HG03571 (cell line): ENCODE results near the gene COQ10A.
A peak's percentile ranks its signal among the peaks of the same experiment; 100 is the strongest.
"Not testable (repeated sequence)": the region's sequence is repeated elsewhere in the genome, so short reads cannot be mapped to it uniquely, and the experiment has no call there.

ENCODE experiments used
- ATAC-seq: cut with Tn5 transposase; IDR thresholded peaks from one replicate; pipeline ENCODE4 v1.9.1; 2021; ENCODE audit not compliant: unreplicated experiment

The COQ10A gene

DNA sequence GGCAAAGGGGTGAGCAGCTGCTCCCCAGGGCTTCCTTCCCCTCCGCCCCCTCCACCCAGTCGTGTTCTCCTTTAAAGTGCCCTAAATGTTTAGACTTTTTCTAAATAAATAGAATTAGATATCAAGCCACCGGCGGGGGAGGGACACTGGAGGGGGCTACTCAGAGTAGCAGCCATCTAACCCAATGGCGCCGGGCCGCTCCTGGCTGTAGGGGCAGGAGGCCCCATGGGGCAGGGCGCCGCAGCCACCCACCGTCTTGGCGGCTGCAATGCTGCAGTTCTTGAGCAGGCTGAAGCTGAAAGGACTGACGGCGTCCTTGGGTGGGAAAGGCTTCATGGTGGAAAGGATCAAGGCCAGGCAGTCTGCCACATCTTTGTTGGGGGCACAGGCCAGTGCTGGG lies 23.8 kb upstream of the COQ10A start:
- ATAC-seq: no peak

- ATAC-seq: no peak
These were observed 23.0 kb upstream of the COQ10A start for GRCh38 chr12:56243731-56244181.

- no peak for ATAC-seq
These were observed 22.2 kb upstream of the COQ10A start for GRCh38 chr12:56244494-56244893.

DNA sequence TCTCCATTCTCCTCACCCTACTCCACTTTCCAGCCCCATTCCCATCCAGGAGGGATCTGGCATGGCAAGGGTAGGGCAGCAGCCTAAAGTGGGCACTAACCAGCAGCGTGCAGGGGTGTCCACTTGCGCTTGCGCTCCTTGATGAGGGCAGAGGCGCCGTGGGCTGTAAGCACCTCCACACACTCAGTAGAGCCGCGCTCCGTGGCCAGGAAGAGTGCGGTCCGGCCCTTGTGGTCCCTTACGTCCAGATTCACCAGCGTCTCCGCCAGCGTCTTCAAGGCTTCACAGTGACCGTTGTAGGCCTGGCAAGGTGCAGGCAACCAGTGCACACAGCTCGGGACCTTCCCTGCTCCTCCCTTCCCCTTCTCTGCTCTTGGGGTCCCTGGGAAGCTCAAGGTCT lies 18.8 kb upstream of the COQ10A start:
- ATAC-seq: no peak

DNA sequence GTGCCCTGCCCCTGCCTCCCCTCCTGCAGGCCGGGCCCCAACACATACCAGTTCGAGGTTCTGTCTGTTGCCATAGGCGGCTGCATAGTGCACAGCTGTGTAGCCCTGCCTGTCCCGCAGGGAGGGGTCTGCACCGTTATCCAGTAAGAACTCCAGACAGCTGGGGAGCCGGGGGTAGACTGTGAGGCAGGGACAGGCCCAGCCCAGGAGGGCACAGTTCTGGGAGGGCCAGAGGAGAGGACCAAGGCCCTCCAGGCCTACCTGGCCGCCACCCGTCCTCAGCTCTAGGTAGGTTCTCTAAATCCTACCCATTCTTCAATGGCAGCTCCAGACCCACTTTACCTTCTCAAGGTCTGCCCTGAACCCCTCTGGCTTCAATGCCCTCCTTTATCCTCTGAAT lies 18.0 kb upstream of the COQ10A start:
- no peak for ATAC-seq

- no peak for ATAC-seq
These were observed 14.1 kb upstream of the COQ10A start for GRCh38 chr12:56252649-56253048.

- ATAC-seq: no peak
These were observed 13.7 kb upstream of the COQ10A start for GRCh38 chr12:56253091-56253490.

DNA sequence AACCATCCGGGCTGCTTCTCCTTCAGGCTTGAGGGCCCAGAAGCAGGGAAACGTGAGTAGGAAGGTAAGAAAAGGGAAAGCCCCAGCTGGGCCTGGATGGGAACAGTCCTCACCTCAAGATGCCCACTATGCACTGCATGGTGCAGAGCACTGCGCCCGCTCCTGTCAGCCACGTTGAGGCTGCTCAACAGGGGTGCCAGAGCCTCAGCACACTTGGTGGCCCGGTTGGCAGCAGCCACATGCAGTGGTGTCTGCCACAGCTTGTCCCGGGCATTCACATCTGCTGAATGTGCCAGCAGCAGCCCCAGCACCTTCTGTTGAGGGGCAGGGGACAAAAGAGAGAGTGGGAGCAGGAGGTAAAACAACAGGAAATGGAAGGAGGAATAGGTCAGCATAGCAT lies 11.1 kb upstream of the COQ10A start:
- no peak for ATAC-seq

- no peak for ATAC-seq
These were observed 10.3 kb upstream of the COQ10A start for GRCh38 chr12:56256326-56256960.

GRCh38 chr12:56257071-56257470 lies 9.7 kb upstream of the COQ10A start:
- no peak for ATAC-seq

DNA sequence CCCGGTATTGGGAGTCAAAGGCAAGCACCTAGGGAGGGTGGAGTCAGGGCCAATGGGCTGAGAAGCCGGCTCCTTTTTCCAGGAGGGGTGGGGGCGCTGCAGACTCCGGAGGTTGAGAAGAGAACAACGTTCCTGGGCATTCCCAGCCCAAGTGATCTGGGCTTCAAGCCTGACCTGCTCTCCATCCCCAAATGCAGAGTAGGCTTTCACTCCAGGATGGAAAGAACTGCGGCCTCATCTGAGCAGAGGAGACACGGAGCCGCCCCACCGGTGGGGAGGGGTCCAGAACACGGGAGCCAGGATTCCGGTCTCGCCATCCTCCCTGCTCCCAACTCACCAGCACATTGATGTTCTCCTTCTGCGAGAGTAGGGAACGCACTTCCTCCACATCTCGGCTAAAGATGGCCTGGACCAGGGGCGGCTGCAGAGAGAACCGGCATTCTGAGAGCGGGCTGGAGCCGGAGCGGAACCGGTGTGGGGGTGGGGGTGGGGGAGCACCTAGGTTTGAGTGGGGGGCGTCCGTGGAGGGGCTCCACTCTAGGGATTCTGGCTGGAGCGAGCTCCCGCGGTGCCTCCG lies 9.2 kb upstream of the COQ10A start:
- ATAC-seq: no peak

GRCh38 chr12:56258068-56258819 lies 8.5 kb upstream of the COQ10A start, which contains the start of gene ANKRD52:
TSS of gene ANKRD52 (minus strand) at chr12:56258384. CDS start at chr12:56258269, 115 bp downstream.
- ATAC-seq: peak; percentile 81

- no peak for ATAC-seq
These were observed 7.9 kb upstream of the COQ10A start for GRCh38 chr12:56258820-56259183.

- ATAC-seq: no peak
These were observed 6.4 kb upstream of the COQ10A start for GRCh38 chr12:56260380-56260779.

DNA sequence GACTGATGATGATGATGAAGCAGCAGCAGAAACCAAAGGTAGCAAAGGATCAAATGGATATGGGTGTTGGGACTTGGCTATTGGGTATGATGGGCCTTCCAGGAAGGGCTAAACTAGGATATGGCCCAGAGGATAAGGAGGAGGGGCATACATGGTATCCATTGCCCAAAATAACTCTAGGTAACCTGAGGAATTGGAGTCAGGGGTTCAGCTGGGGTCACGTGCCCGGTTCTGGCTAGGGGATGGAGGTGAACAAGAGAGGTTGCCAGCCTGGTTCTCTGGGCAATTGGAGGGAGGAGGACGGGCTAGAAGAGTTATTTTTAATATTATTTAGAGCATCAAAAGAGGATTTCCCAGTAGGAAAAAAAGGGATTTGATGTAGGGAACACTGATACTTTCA lies 5.8 kb upstream of the COQ10A start:
- ATAC-seq: no peak

DNA sequence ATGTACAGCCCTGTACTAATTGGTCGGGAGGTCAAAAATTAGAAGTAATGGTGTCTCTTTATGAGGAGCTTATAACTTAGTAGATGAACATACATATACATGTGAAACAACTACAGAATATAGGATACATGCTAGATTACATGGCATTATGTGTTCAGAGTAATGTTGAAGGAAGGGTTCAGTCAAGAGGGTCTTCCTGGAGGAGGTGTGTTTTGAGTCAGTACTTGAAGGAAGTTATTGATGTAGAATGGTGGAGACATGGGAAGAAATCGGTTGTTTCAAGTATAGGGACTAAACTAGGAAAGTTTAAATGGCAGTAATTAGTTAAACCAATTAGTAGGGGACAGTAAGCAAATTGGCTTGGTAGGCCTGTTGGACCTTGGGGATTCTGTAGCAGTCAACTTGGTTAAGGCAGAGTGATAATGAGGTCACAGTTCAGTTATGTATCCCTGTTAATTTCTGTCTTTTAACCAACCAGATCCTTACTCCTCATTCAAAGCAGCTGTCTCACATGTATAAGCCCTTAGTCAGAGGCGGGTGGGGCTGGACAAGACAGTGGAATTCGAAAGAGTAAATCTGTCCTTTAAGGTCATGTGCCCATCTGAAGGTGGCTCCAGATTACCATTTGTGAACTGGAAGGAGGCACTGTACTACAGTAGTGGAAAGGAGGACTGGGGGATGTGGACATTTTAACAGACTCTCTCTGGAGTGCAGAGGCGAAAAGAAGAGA lies 5.1 kb upstream of the COQ10A start:
- ATAC-seq: no peak

DNA sequence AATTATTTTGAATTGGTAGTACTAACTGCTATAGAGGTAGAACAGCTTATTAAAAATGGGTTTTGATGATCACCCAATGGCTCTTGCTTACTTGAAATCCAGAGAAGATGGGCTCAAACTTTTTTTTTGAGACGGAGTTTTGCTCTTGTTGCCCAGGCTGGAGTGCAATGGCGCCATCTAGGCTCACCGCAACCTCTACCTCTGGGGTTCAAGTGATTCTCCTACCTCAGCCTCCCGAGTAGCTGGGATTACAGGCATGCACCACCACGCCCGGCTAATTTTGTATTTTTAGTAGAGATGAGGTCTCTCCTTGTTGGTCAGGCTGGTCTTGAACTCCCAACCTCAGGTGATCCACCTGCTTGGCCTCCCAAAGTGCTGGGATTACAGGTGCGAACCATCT lies 3.8 kb upstream of the COQ10A start:
- ATAC-seq: not testable (repeated sequence)

- ATAC-seq: not testable (repeated sequence)
These were observed 562 bp upstream of the COQ10A start for GRCh38 chr12:56266068-56266692.

GRCh38 chr12:56267443-56268071 lies 815 bp downstream of the COQ10A start:
- peak; percentile 11 for ATAC-seq

- no peak for ATAC-seq
These were observed 4.3 kb downstream of the COQ10A start for GRCh38 chr12:56271031-56271430.

DNA sequence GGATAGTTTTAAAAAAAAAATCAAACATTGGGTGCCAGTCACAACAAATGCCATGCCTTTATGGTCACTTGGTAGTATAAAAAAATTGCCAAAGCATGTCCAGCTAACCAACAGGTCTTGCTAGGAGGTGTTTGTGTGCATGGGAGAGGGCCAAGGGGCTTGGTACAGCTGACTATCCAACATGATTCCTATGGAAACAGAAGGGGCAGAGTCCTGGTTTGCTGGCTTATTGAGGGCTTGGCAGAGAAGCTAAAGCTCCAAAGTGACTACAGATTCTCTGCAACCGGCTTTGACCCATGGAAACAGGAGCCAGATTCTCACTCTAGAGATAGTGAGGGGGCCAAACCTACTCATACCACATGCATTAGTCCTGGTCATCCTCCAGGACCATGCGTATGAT lies 5.7 kb downstream of the COQ10A start:
- not testable (repeated sequence) for ATAC-seq
